ENCODE results near the gene SLC26A8.

DNA sequence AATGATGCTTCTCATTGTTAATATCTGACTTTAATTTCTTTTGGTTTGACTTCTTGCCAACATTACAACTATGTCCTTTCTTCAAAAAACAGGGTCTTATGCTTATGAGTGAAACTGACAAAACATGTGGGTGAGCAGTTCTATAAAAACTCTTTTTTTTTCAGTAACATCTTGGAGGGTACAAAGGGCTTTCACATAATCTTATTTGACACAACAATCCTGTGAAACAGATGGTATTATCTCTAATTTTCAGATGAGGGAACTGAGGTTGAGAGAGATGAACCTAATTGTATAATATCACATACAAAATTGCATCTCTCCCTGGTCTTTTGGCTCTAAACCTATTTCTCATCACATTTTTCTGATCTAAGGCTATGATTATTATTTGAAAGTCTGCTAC lies 41.5 kb upstream of the SLC26A8 start:
- TF ChIP-seq, protein P1, sequence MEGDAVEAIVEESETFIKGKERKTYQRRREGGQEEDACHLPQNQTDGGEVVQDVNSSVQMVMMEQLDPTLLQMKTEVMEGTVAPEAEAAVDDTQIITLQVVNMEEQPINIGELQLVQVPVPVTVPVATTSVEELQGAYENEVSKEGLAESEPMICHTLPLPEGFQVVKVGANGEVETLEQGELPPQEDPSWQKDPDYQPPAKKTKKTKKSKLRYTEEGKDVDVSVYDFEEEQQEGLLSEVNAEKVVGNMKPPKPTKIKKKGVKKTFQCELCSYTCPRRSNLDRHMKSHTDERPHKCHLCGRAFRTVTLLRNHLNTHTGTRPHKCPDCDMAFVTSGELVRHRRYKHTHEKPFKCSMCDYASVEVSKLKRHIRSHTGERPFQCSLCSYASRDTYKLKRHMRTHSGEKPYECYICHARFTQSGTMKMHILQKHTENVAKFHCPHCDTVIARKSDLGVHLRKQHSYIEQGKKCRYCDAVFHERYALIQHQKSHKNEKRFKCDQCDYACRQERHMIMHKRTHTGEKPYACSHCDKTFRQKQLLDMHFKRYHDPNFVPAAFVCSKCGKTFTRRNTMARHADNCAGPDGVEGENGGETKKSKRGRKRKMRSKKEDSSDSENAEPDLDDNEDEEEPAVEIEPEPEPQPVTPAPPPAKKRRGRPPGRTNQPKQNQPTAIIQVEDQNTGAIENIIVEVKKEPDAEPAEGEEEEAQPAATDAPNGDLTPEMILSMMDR (IDR thresholded peaks at IDR 0.05), result no peak
- no peak for TF ChIP-seq POLR2A (IDR thresholded peaks at IDR 0.05)
